Myocyte (in vitro differentiated cells): Measurements from ENCODE around the gene CTNNA2. TPM values are rescaled to one million over a fixed set of nuclear protein-coding genes. Genes with fewer than 3 reads are reported as not detected.
"Not testable (repeated sequence)": the region's sequence is repeated elsewhere in the genome, so short reads cannot be mapped to it uniquely, and the experiment has no call there.

Source experiments
- DNase-seq: peaks from one replicate; pipeline ENCODE4 v3.0.0-alpha.2; 2012; ENCODE audit warnings: low read depth
- total RNA-seq: library from RNA; depleted of rRNA; stranded (reverse); fragments of >200 nt; gene quantifications from 2 replicates; pipeline ENCODE4 v1.2.3, GENCODE V29; 2014

CTNNA2 gene
- total RNA-seq, 1 donor from 2014 or later, result 2.7 TPM

- DNase-seq, result no peak
Observed at GRCh38 chr2:80019571-80020460, 507.0 kb downstream of the CTNNA2 start.

GRCh38 chr2:80022018-80022417 is 509.2 kb downstream of the CTNNA2 start:
- DNase-seq, result no peak

GRCh38 chr2:80026040-80026729 is 513.3 kb downstream of the CTNNA2 start:
- no peak for DNase-seq

- no peak for DNase-seq
Observed at GRCh38 chr2:80028051-80028450, 515.2 kb downstream of the CTNNA2 start.

GRCh38 chr2:80028584-80028983 is 515.7 kb downstream of the CTNNA2 start:
- no peak for DNase-seq

- no peak for DNase-seq
Observed at GRCh38 chr2:80030135-80030534, 517.3 kb downstream of the CTNNA2 start.

- DNase-seq, result not testable (repeated sequence)
Observed at GRCh38 chr2:80032684-80033083, 519.8 kb downstream of the CTNNA2 start.

GRCh38 chr2:80035749-80036285 is 523.0 kb downstream of the CTNNA2 start:
- DNase-seq, result no peak

GRCh38 chr2:80037310-80037709 is 524.5 kb downstream of the CTNNA2 start:
- DNase-seq, result no peak

GRCh38 chr2:80040226-80040625 is 527.4 kb downstream of the CTNNA2 start:
- no peak for DNase-seq

GRCh38 chr2:80042635-80043034 is 529.8 kb downstream of the CTNNA2 start:
- no peak for DNase-seq

- no peak for DNase-seq
Observed at GRCh38 chr2:80048296-80048695, 535.4 kb downstream of the CTNNA2 start.

- no peak for DNase-seq
Observed at GRCh38 chr2:80050246-80050645, 537.4 kb downstream of the CTNNA2 start.

GRCh38 chr2:80053522-80054345 is 540.9 kb downstream of the CTNNA2 start:
- DNase-seq, result no peak

GRCh38 chr2:80054346-80054675 is 541.5 kb downstream of the CTNNA2 start:
- DNase-seq, result no peak

- DNase-seq, result no peak
Observed at GRCh38 chr2:80057956-80058355, 545.1 kb downstream of the CTNNA2 start.

GRCh38 chr2:80058562-80058961 is 545.7 kb downstream of the CTNNA2 start:
- no peak for DNase-seq

- DNase-seq, result no peak
Observed at GRCh38 chr2:80059447-80059846, 546.6 kb downstream of the CTNNA2 start.

GRCh38 chr2:80061881-80062280 is 549.0 kb downstream of the CTNNA2 start:
- no peak for DNase-seq

GRCh38 chr2:80062298-80062697 is 549.4 kb downstream of the CTNNA2 start:
- DNase-seq, result no peak

GRCh38 chr2:80068038-80068731 is 555.3 kb downstream of the CTNNA2 start:
- no peak for DNase-seq
